ENCODE measurements around the gene METTL25B.

The METTL25B gene

DNA sequence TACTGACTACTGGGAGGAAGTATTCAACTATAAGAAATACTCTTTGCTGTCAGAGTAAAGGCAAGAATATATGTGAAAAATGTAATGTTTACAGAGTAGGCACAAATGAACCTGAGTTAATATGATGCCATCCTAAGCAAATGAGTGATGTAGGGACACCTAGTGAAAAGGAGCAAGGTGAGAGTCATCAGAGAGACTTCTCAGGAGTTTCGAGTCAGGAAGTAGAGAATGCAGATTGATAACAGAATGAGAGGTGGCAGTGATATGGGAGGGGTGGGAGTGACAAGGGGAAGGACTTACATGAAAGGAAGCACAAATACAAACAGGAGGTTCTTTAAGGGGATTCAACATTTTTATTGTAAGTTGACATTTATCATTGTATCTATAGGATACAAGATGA, 49.3 kb downstream of the METTL25B start:
- TF ChIP-seq EZH2phosphoT487 (conservative IDR thresholded peaks at IDR 0.05; ENCODE audit: low read length) (no peak), CTCF (IDR thresholded peaks at IDR 0.05; ENCODE audit: insufficient read depth, low read length, poor library complexity, severe bottlenecking) (no peak)
- Histone ChIP-seq H3F3A (ENCODE audit: insufficient read depth) (0 out of 2 replicates have a peak, but pooled peaks cover 5% of the 10 kb centered on the region), H3K9me2 (replicated peaks; ENCODE audit: insufficient read depth, low read length) (no peaks in the 10 kb centered on the region), H2AFZ (ENCODE audit: low read depth, low read length, severe bottlenecking) (no peak overlapping the region), H3K36me3 (ENCODE audit: low read length) (peaks cover 2% of the 10 kb centered on the region), H3K9me3 (ENCODE audit: insufficient read depth, low read length) (no peaks in the 10 kb centered on the region), H3K27ac (ENCODE audit: low read depth, low read length) (no peak overlapping the region), H3K4me3 (ENCODE audit: insufficient read depth, low read length, poor library complexity, severe bottlenecking) (no peak overlapping the region), H3K4me2 (ENCODE audit: low read depth, low read length, poor library complexity, severe bottlenecking) (no peak overlapping the region), H3K9ac (ENCODE audit: low read length) (no peak overlapping the region), H3K27me3 (ENCODE audit: low read length) (no peaks in the 10 kb centered on the region), H3K79me2 (ENCODE audit: insufficient read depth, low read length) (peaks cover 92% of the 10 kb centered on the region), H4K20me1 (ENCODE audit: low read depth, low read length) (peaks cover 8% of the 10 kb centered on the region; the same call in 1 of the 2 replicates)

GRCh38 chr1:156781585-156782186, 53.4 kb downstream of the METTL25B start:
- no peaks in the 10 kb centered on the region for H3F3A ChIP-seq (ENCODE audit: insufficient read depth)
- H3K79me2 ChIP-seq (ENCODE audit: insufficient read depth, low read length): peaks cover 59% of the 10 kb centered on the region
- H3K27me3 ChIP-seq (ENCODE audit: low read length): no peaks in the 10 kb centered on the region
- no peak overlapping the region for H3K4me3 ChIP-seq (ENCODE audit: insufficient read depth, low read length, poor library complexity, severe bottlenecking)
- no peak overlapping the region for H2AFZ ChIP-seq (ENCODE audit: low read depth, low read length, severe bottlenecking)
- H3K27ac ChIP-seq (ENCODE audit: low read depth, low read length): no peak overlapping the region
- TF ChIP-seq CTCF (IDR thresholded peaks at IDR 0.05; ENCODE audit: insufficient read depth, low read length, poor library complexity, severe bottlenecking) (no peak), EZH2phosphoT487 (conservative IDR thresholded peaks at IDR 0.05; ENCODE audit: low read length) (no peak)
- H3K36me3 ChIP-seq (ENCODE audit: low read length): no peaks in the 10 kb centered on the region; the same call in 1 of the 2 replicates
- peaks cover 4% of the 10 kb centered on the region; the same call in 1 of the 2 replicates for H4K20me1 ChIP-seq (ENCODE audit: low read depth, low read length)
- H3K9me2 ChIP-seq (replicated peaks; ENCODE audit: insufficient read depth, low read length): no peaks in the 10 kb centered on the region
- no peaks in the 10 kb centered on the region for H3K9me3 ChIP-seq (ENCODE audit: insufficient read depth, low read length)
- no peak overlapping the region for H3K9ac ChIP-seq (ENCODE audit: low read length)
- no peak overlapping the region for H3K4me2 ChIP-seq (ENCODE audit: low read depth, low read length, poor library complexity, severe bottlenecking)

GRCh38 chr1:156785458-156785857, 57.2 kb downstream of the METTL25B start:
- Histone ChIP-seq H3K27ac (ENCODE audit: low read depth, low read length) (no peak overlapping the region), H3K79me2 (ENCODE audit: insufficient read depth, low read length) (peaks cover 31% of the 10 kb centered on the region), H3K9ac (ENCODE audit: low read length) (no peak overlapping the region), H3K4me3 (ENCODE audit: insufficient read depth, low read length, poor library complexity, severe bottlenecking) (no peak overlapping the region), H3F3A (ENCODE audit: insufficient read depth) (no peaks in the 10 kb centered on the region), H2AFZ (ENCODE audit: low read depth, low read length, severe bottlenecking) (no peak overlapping the region), H4K20me1 (ENCODE audit: low read depth, low read length) (no peaks in the 10 kb centered on the region; the same call in 1 of the 2 replicates), H3K9me3 (ENCODE audit: insufficient read depth, low read length) (no peaks in the 10 kb centered on the region), H3K9me2 (replicated peaks; ENCODE audit: insufficient read depth, low read length) (no peaks in the 10 kb centered on the region), H3K4me2 (ENCODE audit: low read depth, low read length, poor library complexity, severe bottlenecking) (no peak overlapping the region), H3K27me3 (ENCODE audit: low read length) (no peaks in the 10 kb centered on the region), H3K36me3 (ENCODE audit: low read length) (no peaks in the 10 kb centered on the region; the same call in 1 of the 2 replicates)
- TF ChIP-seq CTCF (IDR thresholded peaks at IDR 0.05; ENCODE audit: insufficient read depth, low read length, poor library complexity, severe bottlenecking): no peak

All from SU-DHL-6 (cell line).